Epithelial cell of esophagus (primary cell): ENCODE results near the gene SOX18.

Experiments
- DNase-seq: peaks from one replicate; pipeline ENCODE4 v3.0.0; 2010; ENCODE audit warnings: low read depth
- H3K4me3 ChIP-seq: 2 replicates; pipeline ENCODE4 v1.5.1; 2011; ENCODE audit warnings: mild to moderate bottlenecking, low read length, control low read depth
- CTCF ChIP-seq: IDR thresholded peaks from 2 replicates; pipeline ENCODE4 v1.5.1; 2011; ENCODE audit warnings: low read depth, mild to moderate bottlenecking, low read length, control low read depth, inconsistent platforms; ENCODE audit not compliant: insufficient read depth; ENCODE audit errors: missing control alignments

Gene SOX18

GRCh38 chr20:64071341-64072332, 22.2 kb upstream of the SOX18 start:
- no peak for TF ChIP-seq CTCF
- DNase-seq, result no peak
- H3K4me3 ChIP-seq, result no peak overlapping the region

- no peak for TF ChIP-seq CTCF
- no peak for DNase-seq
- no peak overlapping the region for H3K4me3 ChIP-seq
Measured at GRCh38 chr20:64070244-64070993, 21.0 kb upstream of the SOX18 start.

GRCh38 chr20:64069614-64070243, 20.3 kb upstream of the SOX18 start:
- peak; percentile 65 for TF ChIP-seq CTCF
- H3K4me3 ChIP-seq, result no peak overlapping the region
- no peak for DNase-seq

- DNase-seq, result no peak
- no peak overlapping the region for H3K4me3 ChIP-seq
- TF ChIP-seq CTCF, result no peak
Measured at GRCh38 chr20:64069209-64069613, 19.8 kb upstream of the SOX18 start.

GRCh38 chr20:64068386-64069208, 19.2 kb upstream of the SOX18 start:
- TF ChIP-seq CTCF, result no peak
- no peak overlapping the region for H3K4me3 ChIP-seq
- DNase-seq, result no peak

GRCh38 chr20:64067733-64068307, 18.4 kb upstream of the SOX18 start:
- no peak for DNase-seq
- no peak for TF ChIP-seq CTCF
- H3K4me3 ChIP-seq, result no peak overlapping the region
